OCI-LY7 (cell line): ENCODE measurements around the gene IL2. TPM values are rescaled to one million over a fixed set of nuclear protein-coding genes. Genes with fewer than 3 reads are reported as not detected.

Experiments used
- Bru-seq: library from RNA; stranded (reverse); fragments of 400-500 nt; gene quantifications from one replicate; lab custom pipeline; 2021; lab: Mats Ljungman, UMichigan
- BruChase-seq, 2 experiments: library from RNA; stranded (reverse); fragments of 400-500 nt; gene quantifications; one replicate each; lab custom pipeline; 2021; lab: Mats Ljungman, UMichigan
- BruUV-seq: library from RNA; stranded (reverse); fragments of 400-500 nt; replicated peaks from 2 replicates; lab custom pipeline; 2021; lab: Mats Ljungman, UMichigan
- CTCF ChIA-PET: fragments of 300-600 bp; sonication (Branson Sonifier 250); formaldehyde crosslinking; loops from one replicate; lab custom pipeline; 2022; ENCODE audit warnings: antibody characterized with exemption; ENCODE audit not compliant: unreplicated experiment; lab: Charles Lee
- POLR2A ChIA-PET: fragments of 300-600 bp; sonication (Branson Sonifier 250); formaldehyde crosslinking; loops from one replicate; lab custom pipeline; 2022; ENCODE audit warnings: antibody characterized with exemption; lab: Charles Lee
- DNase-seq: peaks from one replicate; pipeline ENCODE4 v3.0.0-alpha.2; 2015; ENCODE audit warnings: low spot score
- H2AFZ ChIP-seq: fragments of 200-600 bp; sonication (generic), shearing (Covaris generic); 2 replicates; pipeline ENCODE4 v1.6.1; 2014; ENCODE audit warnings: mild to moderate bottlenecking, antibody characterized with exemption, low read length, moderate library complexity
- H3K27ac ChIP-seq: fragments of 200-600 bp; sonication (generic); 2 replicates; pipeline ENCODE4 v1.5.1; 2014; ENCODE audit warnings: mixed run types, low read depth, mild to moderate bottlenecking, moderate library complexity, low read length, inconsistent platforms; ENCODE audit not compliant: poor library complexity, severe bottlenecking
- H3K36me3 ChIP-seq: fragments of 200-600 bp; sonication (generic); 2 replicates; pipeline ENCODE4 v1.6.1; 2014; ENCODE audit warnings: mild to moderate bottlenecking, antibody characterized with exemption, low read length, moderate library complexity, mixed read lengths; ENCODE audit not compliant: insufficient read depth
- H3K4me1 ChIP-seq: fragments of 200-600 bp; sonication (generic); 2 replicates; pipeline ENCODE4 v1.5.1; 2014; ENCODE audit warnings: mild to moderate bottlenecking, low read length; ENCODE audit not compliant: insufficient read depth, poor library complexity, severe bottlenecking
- H3K4me2 ChIP-seq: fragments of 200-600 bp; sonication (generic); 2 replicates; pipeline ENCODE4 v1.6.1; 2014; ENCODE audit warnings: mild to moderate bottlenecking, low read length
- H3K4me3 ChIP-seq: fragments of 200-600 bp; sonication (generic); 2 replicates; pipeline ENCODE4 v1.5.1; 2014; ENCODE audit warnings: mild to moderate bottlenecking, low read depth, low read length; ENCODE audit not compliant: poor library complexity, severe bottlenecking
- H3K79me2 ChIP-seq: fragments of 200-600 bp; sonication (generic); 2 replicates; pipeline ENCODE4 v1.6.1; 2016; ENCODE audit warnings: low read depth, mild to moderate bottlenecking, low read length, moderate library complexity, mixed read lengths; ENCODE audit not compliant: insufficient read depth
- H3K9me2 ChIP-seq: fragments of 200-600 bp; sonication (generic); 2 replicates; pipeline ENCODE4 v1.6.1; 2016; ENCODE audit warnings: mild to moderate bottlenecking, low read length, mixed read lengths; ENCODE audit not compliant: insufficient read depth
- H3K9me3 ChIP-seq: fragments of 200-600 bp; sonication (generic); 2 replicates; pipeline ENCODE4 v1.6.1; 2014; ENCODE audit warnings: mild to moderate bottlenecking, mixed run types, low read length, mixed read lengths
- H4K20me1 ChIP-seq: fragments of 200-600 bp; sonication (generic); 2 replicates; pipeline ENCODE4 v1.6.1; 2014; ENCODE audit warnings: mild to moderate bottlenecking, antibody characterized with exemption, low read length, moderate library complexity, mixed read lengths; ENCODE audit not compliant: insufficient read depth
- EZH2phosphoT487 ChIP-seq: fragments of 200-600 bp; sonication (generic); IDR thresholded peaks from 2 replicates; pipeline ENCODE4 v1.6.1; 2018; ENCODE audit warnings: low read depth, borderline replicate concordance, mild to moderate bottlenecking, mixed run types, antibody characterized with exemption, low read length, moderate library complexity, mixed read lengths
- intact Hi-C: fragments of 100-400 bp; cut with micrococcal nuclease; formaldehyde crosslinking; loops from one replicate; pipeline ENCODE4 v1.10.0; 2022; ENCODE audit not compliant: unreplicated experiment
- long read RNA-seq: library from polyadenylated mRNA; stranded (forward); transcript quantifications from one replicate; pipeline ENCODE4 v2.0.0, GENCODE V29; 2022
- total RNA-seq, 2 experiments: library from RNA; depleted of rRNA in 1 of 2; stranded (reverse); fragments of >200 nt in 1 of 2; shearing (Covaris generic) in 1 of 2; gene quantifications; 2 replicates each; pipeline ENCODE4 v1.2.3, GENCODE V29; 2014 to 2022
- TF ChIP-seq, protein P1 (sequence below): fragments of 200-600 bp; sonication (generic); conservative IDR thresholded peaks from 2 replicates; pipeline ENCODE4 v1.5.1; 2014; ENCODE audit warnings: mild to moderate bottlenecking, antibody characterized with exemption, low read length, moderate library complexity, mixed read lengths

IL2 gene
- total RNA-seq (2014; rRNA removed; shearing (Covaris generic)) (not detected in 2 replicates), total RNA-seq (2022) (not detected in 2 replicates), Bru-seq, nascent RNA (not detected), BruChase-seq, experiment 1, labeled RNA remaining after a 6-hour chase (not detected), BruChase-seq, experiment 2, labeled RNA remaining after a 2-hour chase (not detected)
- long read RNA-seq = 0 reads

DNA sequence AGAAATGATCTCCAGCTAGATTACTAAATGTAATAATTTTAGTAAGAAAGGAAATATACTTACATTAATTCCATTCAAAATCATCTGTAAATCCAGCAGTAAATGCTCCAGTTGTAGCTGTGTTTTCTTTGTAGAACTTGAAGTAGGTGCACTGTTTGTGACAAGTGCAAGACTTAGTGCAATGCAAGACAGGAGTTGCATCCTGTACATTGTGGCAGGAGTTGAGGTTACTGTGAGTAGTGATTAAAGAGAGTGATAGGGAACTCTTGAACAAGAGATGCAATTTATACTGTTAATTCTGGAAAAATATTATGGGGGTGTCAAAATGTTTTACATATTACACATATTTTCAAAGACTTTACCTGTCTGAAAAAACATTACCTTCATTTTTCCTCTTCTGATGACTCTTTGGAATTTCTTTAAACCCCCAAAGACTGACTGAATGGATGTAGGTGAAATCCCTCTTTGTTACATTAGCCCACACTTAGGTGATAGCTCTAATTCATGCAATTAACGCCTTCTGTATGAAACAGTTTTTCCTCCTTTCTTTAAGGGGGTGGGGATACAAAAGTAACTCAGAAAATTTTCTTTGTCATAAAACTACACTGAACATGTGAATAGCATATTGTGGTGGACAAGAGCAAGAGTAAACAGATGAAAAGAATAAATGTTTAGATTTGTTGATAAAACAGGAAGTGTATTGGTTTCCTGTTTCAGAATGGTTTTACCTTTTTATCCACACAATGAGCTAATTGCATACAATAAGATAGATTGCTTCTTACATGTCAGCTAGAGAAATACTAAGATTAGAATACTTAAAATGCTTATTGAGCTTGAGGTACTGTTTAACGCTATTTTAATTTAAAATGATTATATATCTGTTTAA, at the start of gene IL2:
TSS of gene IL2 (minus strand) at position 495 of the 886 bp plus-strand sequence. CDS start at position 210, 285 bp downstream.
- no TSS peak for BruUV-seq
- H3K4me2 ChIP-seq = no peak within 1 kb of the TSS
- ChIA-PET POLR2A (interaction anchor here (0.6 to 1.1 kb wide), 4 partner anchors 14 to 561 kb away, joined by 3 read pairs; no protein-coding TSS in a partner anchor), CTCF (no interaction called here)
- H3K79me2 ChIP-seq = no peaks in the 10 kb centered on the region
- H3K4me1 ChIP-seq = no peaks in the 10 kb centered on the region
- H3K9me2 ChIP-seq = no peaks in the 10 kb centered on the region
- no peak within 1 kb of the TSS for H3K4me3 ChIP-seq
- no peak for DNase-seq
- intact Hi-C loops = no loop called here
- no peaks in the 10 kb centered on the region for H3K9me3 ChIP-seq
- no peaks in the 10 kb centered on the region for H3K36me3 ChIP-seq
- H3K27ac ChIP-seq = no peak within 1 kb of the TSS
- TF ChIP-seq, protein P1, sequence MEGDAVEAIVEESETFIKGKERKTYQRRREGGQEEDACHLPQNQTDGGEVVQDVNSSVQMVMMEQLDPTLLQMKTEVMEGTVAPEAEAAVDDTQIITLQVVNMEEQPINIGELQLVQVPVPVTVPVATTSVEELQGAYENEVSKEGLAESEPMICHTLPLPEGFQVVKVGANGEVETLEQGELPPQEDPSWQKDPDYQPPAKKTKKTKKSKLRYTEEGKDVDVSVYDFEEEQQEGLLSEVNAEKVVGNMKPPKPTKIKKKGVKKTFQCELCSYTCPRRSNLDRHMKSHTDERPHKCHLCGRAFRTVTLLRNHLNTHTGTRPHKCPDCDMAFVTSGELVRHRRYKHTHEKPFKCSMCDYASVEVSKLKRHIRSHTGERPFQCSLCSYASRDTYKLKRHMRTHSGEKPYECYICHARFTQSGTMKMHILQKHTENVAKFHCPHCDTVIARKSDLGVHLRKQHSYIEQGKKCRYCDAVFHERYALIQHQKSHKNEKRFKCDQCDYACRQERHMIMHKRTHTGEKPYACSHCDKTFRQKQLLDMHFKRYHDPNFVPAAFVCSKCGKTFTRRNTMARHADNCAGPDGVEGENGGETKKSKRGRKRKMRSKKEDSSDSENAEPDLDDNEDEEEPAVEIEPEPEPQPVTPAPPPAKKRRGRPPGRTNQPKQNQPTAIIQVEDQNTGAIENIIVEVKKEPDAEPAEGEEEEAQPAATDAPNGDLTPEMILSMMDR = no peak
- no peak for TF ChIP-seq EZH2phosphoT487
- H4K20me1 ChIP-seq = no peaks in the 10 kb centered on the region
- H2AFZ ChIP-seq = no peak within 1 kb of the TSS

DNA sequence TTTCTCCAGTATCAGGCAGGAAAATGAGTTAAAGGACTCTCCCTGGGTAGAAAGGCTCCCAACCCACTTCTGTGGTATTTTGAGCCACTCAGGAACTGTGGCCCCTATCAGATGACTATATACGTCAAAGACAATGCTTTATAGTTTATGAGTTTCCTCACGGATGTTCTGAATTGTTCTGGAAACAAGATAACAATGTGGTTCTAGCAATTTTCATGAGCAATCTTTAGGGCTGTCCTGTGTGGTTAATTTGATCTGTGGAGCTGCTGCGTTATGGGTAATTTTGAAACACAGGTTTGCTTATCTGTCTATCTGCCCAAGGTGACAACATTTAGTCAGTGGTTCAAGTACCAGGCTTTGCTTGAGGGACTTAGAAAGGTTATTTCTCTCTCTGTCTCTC, 46.7 kb upstream of the IL2 start:
- Histone ChIP-seq H3K4me2 (no peak overlapping the region), H3K27ac (no peak overlapping the region), H3K4me3 (no peak overlapping the region), H3K9me3 (no peaks in the 10 kb centered on the region), H4K20me1 (no peaks in the 10 kb centered on the region), H3K36me3 (no peaks in the 10 kb centered on the region), H3K9me2 (no peaks in the 10 kb centered on the region), H2AFZ (no peak overlapping the region), H3K4me1 (no peaks in the 10 kb centered on the region), H3K79me2 (no peaks in the 10 kb centered on the region)
- TF ChIP-seq EZH2phosphoT487 = no peak
- TF ChIP-seq, protein P1 = no peak
- ChIA-PET CTCF (no interaction called here), POLR2A (no interaction called here)
- BruUV-seq = no TSS peak
- intact Hi-C loops = no loop called here
- no peak for DNase-seq
